K562 (cell line): ENCODE results near the gene AKT2. TPM values are rescaled to one million over a fixed set of nuclear protein-coding genes. Genes with fewer than 3 reads are reported as not detected.

Source experiments
- BMI1 ChIP-seq: fragments of 150-350 bp; IDR thresholded peaks from 2 replicates; pipeline ENCODE4 v1.6.1; 2014; ENCODE audit warnings: low read length
- HDAC8 ChIP-seq: fragments of 450-650 bp; IDR thresholded peaks from 2 replicates; pipeline ENCODE4 v1.6.1; 2016; ENCODE audit warnings: mild to moderate bottlenecking, missing genetic modification characterization, moderate library complexity, missing compliant biosample characterization
- MNT ChIP-seq, 2 experiments: fragments of 450-650 bp; conservative IDR thresholded peaks; 2 replicates each; pipeline ENCODE4 v1.6.1; 2017; ENCODE audit warnings: mild to moderate bottlenecking in 2 of 2, moderate library complexity in 2 of 2
- NCOA1 ChIP-seq: fragments of 450-650 bp; IDR thresholded peaks from 2 replicates; pipeline ENCODE4 v1.6.1; 2016; ENCODE audit warnings: low read depth
- NFE2L1 ChIP-seq: fragments of 450-650 bp; IDR thresholded peaks from 2 replicates; pipeline ENCODE4 v1.6.1; 2016; ENCODE audit warnings: missing genetic modification characterization, low read depth, mild to moderate bottlenecking, missing compliant biosample characterization, moderate library complexity, borderline replicate concordance
- RBM17 ChIP-seq: fragments of 200-400 bp; formaldehyde crosslinking; IDR thresholded peaks from 2 replicates; pipeline ENCODE4 v1.6.1; 2017; ENCODE audit warnings: low read depth, mild to moderate bottlenecking, low read length, borderline replicate concordance
- SMARCA4 ChIP-seq: fragments of 450-650 bp; IDR thresholded peaks from 2 replicates; pipeline ENCODE4 v1.6.1; 2016
- TCF15 ChIP-seq: fragments of 250-450 bp; sonication (Bioruptor Pico); IDR thresholded peaks from 2 replicates; pipeline ENCODE4 v1.8.0; 2022; ENCODE audit warnings: moderate library complexity, mild to moderate bottlenecking, inconsistent platforms
- THAP7 ChIP-seq: fragments of 250-450 bp; sonication (Bioruptor Pico); IDR thresholded peaks from 2 replicates; pipeline ENCODE4 v1.5.0; 2021
- ZNF444 ChIP-seq: fragments of 250-450 bp; sonication (Bioruptor Pico); IDR thresholded peaks from 2 replicates; pipeline ENCODE4 v1.4.0; 2020; ENCODE audit warnings: mild to moderate bottlenecking, moderate library complexity
- polyA plus RNA-seq, 8 experiments: library from polyadenylated mRNA; depleted of rRNA in 4 of 8; stranded (reverse) in 5 of 8; unstranded in 3 of 8; fragments of >200 nt; fragmentation: Nextera tagmentation in 2 of 8; fragmentation: Illumina TruSeq in 1 of 8; extraction: Ambion mirVana in 2 of 8; extraction: Trizol in 1 of 8; gene quantifications; 2 replicates each; pipeline versions ENCODE4 v1.2.1 to v1.2.3, GENCODE V29; 2011 to 2014; ENCODE audit warnings: inconsistent platforms in 1 of 8, missing spikeins in 1 of 8
- total RNA-seq, 7 experiments: library from RNA; depleted of rRNA in 6 of 7; stranded (reverse); fragments of >200 nt in 6 of 7; fragmentation: Illumina TruSeq in 2 of 7; extraction: Trizol in 2 of 7; gene quantifications; 2 replicates each; pipeline versions ENCODE4 v1.2.1 to v1.2.3, GENCODE V29; 2011 to 2021; ENCODE audit warnings: low replicate concordance in 1 of 7
- TF ChIP-seq, protein P1 (sequence below): fragments of 200-800 bp; sonication (Bioruptor generic); IDR thresholded peaks from 2 replicates; pipeline ENCODE4 v1.6.1; 2016; ENCODE audit warnings: missing genetic modification characterization, missing compliant biosample characterization
- TF ChIP-seq, protein P2 (sequence below): fragments of 250-450 bp; sonication (Bioruptor Pico); IDR thresholded peaks from 2 replicates; pipeline ENCODE4 v1.4.0; 2020
- TF ChIP-seq, protein P3 (sequence below), 2 experiments: fragments of 250-450 bp in 1 of 2; fragments of 450-650 bp in 1 of 2; sonication (Bioruptor Pico) in 1 of 2; IDR thresholded peaks; 2 replicates each; pipeline versions ENCODE4 v1.6.1 to v1.8.0; 2016 to 2021; ENCODE audit warnings: mild to moderate bottlenecking in 2 of 2, moderate library complexity in 2 of 2, missing compliant biosample characterization in 1 of 2, missing genetic modification characterization in 1 of 2

The AKT2 gene
- total and polyA plus RNA-seq, 9 of the 15 experiments (the other 6 are each of a cell fraction or from before 2014, with no cell fraction given), result 1.1 to 132 (median 67.7) TPM

GRCh38 chr19:40231544-40232424 is 53.4 kb downstream of the AKT2 start (continued):
- TF ChIP-seq, protein P1, sequence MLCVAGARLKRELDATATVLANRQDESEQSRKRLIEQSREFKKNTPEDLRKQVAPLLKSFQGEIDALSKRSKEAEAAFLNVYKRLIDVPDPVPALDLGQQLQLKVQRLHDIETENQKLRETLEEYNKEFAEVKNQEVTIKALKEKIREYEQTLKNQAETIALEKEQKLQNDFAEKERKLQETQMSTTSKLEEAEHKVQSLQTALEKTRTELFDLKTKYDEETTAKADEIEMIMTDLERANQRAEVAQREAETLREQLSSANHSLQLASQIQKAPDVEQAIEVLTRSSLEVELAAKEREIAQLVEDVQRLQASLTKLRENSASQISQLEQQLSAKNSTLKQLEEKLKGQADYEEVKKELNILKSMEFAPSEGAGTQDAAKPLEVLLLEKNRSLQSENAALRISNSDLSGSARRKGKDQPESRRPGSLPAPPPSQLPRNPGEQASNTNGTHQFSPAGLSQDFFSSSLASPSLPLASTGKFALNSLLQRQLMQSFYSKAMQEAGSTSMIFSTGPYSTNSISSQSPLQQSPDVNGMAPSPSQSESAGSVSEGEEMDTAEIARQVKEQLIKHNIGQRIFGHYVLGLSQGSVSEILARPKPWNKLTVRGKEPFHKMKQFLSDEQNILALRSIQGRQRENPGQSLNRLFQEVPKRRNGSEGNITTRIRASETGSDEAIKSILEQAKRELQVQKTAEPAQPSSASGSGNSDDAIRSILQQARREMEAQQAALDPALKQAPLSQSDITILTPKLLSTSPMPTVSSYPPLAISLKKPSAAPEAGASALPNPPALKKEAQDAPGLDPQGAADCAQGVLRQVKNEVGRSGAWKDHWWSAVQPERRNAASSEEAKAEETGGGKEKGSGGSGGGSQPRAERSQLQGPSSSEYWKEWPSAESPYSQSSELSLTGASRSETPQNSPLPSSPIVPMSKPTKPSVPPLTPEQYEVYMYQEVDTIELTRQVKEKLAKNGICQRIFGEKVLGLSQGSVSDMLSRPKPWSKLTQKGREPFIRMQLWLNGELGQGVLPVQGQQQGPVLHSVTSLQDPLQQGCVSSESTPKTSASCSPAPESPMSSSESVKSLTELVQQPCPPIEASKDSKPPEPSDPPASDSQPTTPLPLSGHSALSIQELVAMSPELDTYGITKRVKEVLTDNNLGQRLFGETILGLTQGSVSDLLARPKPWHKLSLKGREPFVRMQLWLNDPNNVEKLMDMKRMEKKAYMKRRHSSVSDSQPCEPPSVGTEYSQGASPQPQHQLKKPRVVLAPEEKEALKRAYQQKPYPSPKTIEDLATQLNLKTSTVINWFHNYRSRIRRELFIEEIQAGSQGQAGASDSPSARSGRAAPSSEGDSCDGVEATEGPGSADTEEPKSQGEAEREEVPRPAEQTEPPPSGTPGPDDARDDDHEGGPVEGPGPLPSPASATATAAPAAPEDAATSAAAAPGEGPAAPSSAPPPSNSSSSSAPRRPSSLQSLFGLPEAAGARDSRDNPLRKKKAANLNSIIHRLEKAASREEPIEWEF (CRISPR knock-in tag), result no peak
- TF ChIP-seq ZNF444 (CRISPR knock-in tag) (no peak), SMARCA4 (peak; percentile 40; the same call in 1 of the 2 replicates), NFE2L1 (tag) (no peak), RBM17 (no peak), THAP7 (CRISPR knock-in tag) (no peak), HDAC8 (tag) (no peak), NCOA1 (0 out of 2 replicates have a peak, but pooled peaks have one; percentile 26), BMI1 (no peak), MNT (conservative IDR thresholded peaks at IDR 0.05) (peak; percentile 74 to 84), TCF15 (CRISPR knock-in tag) (no peak)
- TF ChIP-seq, protein P2, sequence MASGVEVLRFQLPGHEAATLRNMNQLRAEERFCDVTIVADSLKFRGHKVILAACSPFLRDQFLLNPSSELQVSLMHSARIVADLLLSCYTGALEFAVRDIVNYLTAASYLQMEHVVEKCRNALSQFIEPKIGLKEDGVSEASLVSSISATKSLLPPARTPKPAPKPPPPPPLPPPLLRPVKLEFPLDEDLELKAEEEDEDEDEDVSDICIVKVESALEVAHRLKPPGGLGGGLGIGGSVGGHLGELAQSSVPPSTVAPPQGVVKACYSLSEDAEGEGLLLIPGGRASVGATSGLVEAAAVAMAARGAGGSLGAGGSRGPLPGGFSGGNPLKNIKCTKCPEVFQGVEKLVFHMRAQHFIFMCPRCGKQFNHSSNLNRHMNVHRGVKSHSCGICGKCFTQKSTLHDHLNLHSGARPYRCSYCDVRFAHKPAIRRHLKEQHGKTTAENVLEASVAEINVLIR (CRISPR knock-in tag), result no peak
- TF ChIP-seq, protein P3, sequence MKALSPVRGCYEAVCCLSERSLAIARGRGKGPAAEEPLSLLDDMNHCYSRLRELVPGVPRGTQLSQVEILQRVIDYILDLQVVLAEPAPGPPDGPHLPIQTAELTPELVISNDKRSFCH (CRISPR knock-in tag; IDR thresholded peaks at IDR 0.05), result no peak
- TF ChIP-seq, protein P3 (tag; IDR thresholded peaks at IDR 0.05), result no peak
